HG02840 (cell line): Measurements from ENCODE around the gene ADAMTS13.

ENCODE experiments used
- ATAC-seq: cut with Tn5 transposase; IDR thresholded peaks from one replicate; pipeline ENCODE4 v1.9.1; 2021; ENCODE audit warnings: mild to moderate bottlenecking, moderate library complexity, moderate number of reproducible peaks; ENCODE audit not compliant: unreplicated experiment, low FRiP score

ADAMTS13 gene

GRCh38 chr9:133485531-133486260 lies 63.5 kb downstream of the ADAMTS13 start:
- ATAC-seq: no peak

- ATAC-seq: no peak
Measured at GRCh38 chr9:133487331-133487725, 65.2 kb downstream of the ADAMTS13 start.

- no peak for ATAC-seq
Measured at GRCh38 chr9:133488686-133489252, 66.6 kb downstream of the ADAMTS13 start.

GRCh38 chr9:133489253-133490190 lies 67.4 kb downstream of the ADAMTS13 start:
- ATAC-seq: no peak

- no peak for ATAC-seq
Measured at GRCh38 chr9:133490201-133490681, 68.1 kb downstream of the ADAMTS13 start.

GRCh38 chr9:133490865-133491655 lies 68.9 kb downstream of the ADAMTS13 start:
- ATAC-seq: no peak

GRCh38 chr9:133491656-133491925 lies 69.4 kb downstream of the ADAMTS13 start:
- ATAC-seq: no peak

GRCh38 chr9:133492061-133493021 lies 70.2 kb downstream of the ADAMTS13 start:
- no peak for ATAC-seq

- ATAC-seq: no peak
Measured at GRCh38 chr9:133493428-133493827, 71.3 kb downstream of the ADAMTS13 start.

GRCh38 chr9:133493845-133494540 lies 71.8 kb downstream of the ADAMTS13 start:
- no peak for ATAC-seq

- no peak for ATAC-seq
Measured at GRCh38 chr9:133494636-133495326, 72.6 kb downstream of the ADAMTS13 start.

- no peak for ATAC-seq
Measured at GRCh38 chr9:133495327-133496293, 73.4 kb downstream of the ADAMTS13 start.

GRCh38 chr9:133496861-133497842 lies 75.0 kb downstream of the ADAMTS13 start:
- no peak for ATAC-seq

GRCh38 chr9:133499132-133499891 lies 77.1 kb downstream of the ADAMTS13 start:
- ATAC-seq: no peak

- ATAC-seq: no peak
Measured at GRCh38 chr9:133499892-133500270, 77.7 kb downstream of the ADAMTS13 start.
